K562 (cell line): ENCODE results near the gene LZTS3. TPM values are rescaled to one million over a fixed set of nuclear protein-coding genes. Genes with fewer than 3 reads are reported as not detected.

Experiments used
- ATAC-seq: fragments of 200-7000 bp; cut with Tn5 transposase; 3 replicates; pipeline ENCODE4 v1.9.1; 2020; ENCODE audit warnings: moderate library complexity
- BruUV-seq: library from RNA; stranded (reverse); fragments of 400-500 nt; replicated peaks from 2 replicates; lab custom pipeline; 2021; lab: Mats Ljungman, UMichigan
- CTCF ChIA-PET: fragments of 300-600 bp; formaldehyde crosslinking; extraction: SDS; loops from one replicate; lab custom pipeline; 2021; ENCODE audit warnings: low intra/inter-chr PET ratio; lab: Yijun Ruan, JAX
- POLR2A ChIA-PET: fragments of 300-600, 350-650 bp; sonication (Branson Sonifier 250); formaldehyde crosslinking; extraction: SDS; loops from one replicate; lab custom pipeline; 2021; ENCODE audit warnings: antibody characterized with exemption, inconsistent platforms; lab: Yijun Ruan, JAX
- DNase-seq, 4 experiments: peaks; one replicate each; pipeline versions ENCODE4 v3.0.0 to v3.0.0-alpha.2; 2011 to 2018; ENCODE audit warnings: low spot score in 3 of 4, mixed read lengths in 3 of 4; ENCODE audit errors: extremely low read depth in 1 of 4
- FAIRE-seq: peaks from 2 replicates; lab custom pipeline; 2011; peaks lifted over from hg19 to GRCh38; lab: Jason Lieb, UNC
- H2AFZ ChIP-seq: 2 replicates; pipeline ENCODE4 v1.6.0; 2011; ENCODE audit warnings: low read depth, low read length, control low read depth, inconsistent platforms
- H3K27ac ChIP-seq: fragments of 200-600 bp; 3 replicates; pipeline ENCODE4 v1.8.0; 2011; ENCODE audit warnings: low read depth, mild to moderate bottlenecking, control low read depth, inconsistent platforms, low read length, moderate library complexity, mixed read lengths; ENCODE audit errors: extremely low read depth
- H3K27me3 ChIP-seq, 2 experiments: fragments of 300-600 bp in 1 of 2; 2 replicates in 1 of 2; 3 replicates in 1 of 2; pipeline versions ENCODE4 v1.6.0 to v1.8.0; 2011; ENCODE audit warnings: inconsistent platforms in 2 of 2, low read length in 2 of 2, mild to moderate bottlenecking in 1 of 2, mixed read lengths in 1 of 2, moderate library complexity in 1 of 2; ENCODE audit not compliant: control insufficient read depth in 2 of 2, insufficient read depth in 2 of 2
- H3K36me3 ChIP-seq: fragments of 300-600 bp; 3 replicates; pipeline ENCODE4 v1.8.0; 2011; ENCODE audit warnings: mild to moderate bottlenecking, low read length, inconsistent platforms; ENCODE audit not compliant: control insufficient read depth, insufficient read depth
- H3K4me1 ChIP-seq, 2 experiments: fragments of 200-600 bp in 1 of 2; replicated peaks in 1 of 2; 2 replicates in 1 of 2; 3 replicates in 1 of 2; pipeline versions ENCODE4 v1.5.1 to v1.8.0; 2011; ENCODE audit warnings: inconsistent platforms in 2 of 2, low read length in 2 of 2, mild to moderate bottlenecking in 1 of 2, mixed read lengths in 1 of 2, moderate library complexity in 1 of 2; ENCODE audit not compliant: control insufficient read depth in 2 of 2, insufficient read depth in 2 of 2
- H3K4me2 ChIP-seq: 2 replicates; pipeline ENCODE4 v1.6.1; 2011; ENCODE audit warnings: low read length, control low read depth, inconsistent platforms, mixed read lengths; ENCODE audit not compliant: insufficient read depth
- H3K4me3 ChIP-seq: fragments of 200-600 bp; sonication (generic), shearing (Covaris generic); 2 replicates; pipeline ENCODE4 v1.5.1; 2016; ENCODE audit warnings: control low read depth, inconsistent platforms
- H3K79me2 ChIP-seq: fragments of 200-600 bp; 3 replicates; pipeline ENCODE4 v1.8.0; 2011; ENCODE audit warnings: low read length, inconsistent platforms; ENCODE audit not compliant: control insufficient read depth, insufficient read depth
- H3K9ac ChIP-seq, 2 experiments: 2 replicates each; pipeline versions ENCODE4 v1.6.0 to v1.6.1; 2011; ENCODE audit warnings: low read depth in 2 of 2, low read length in 2 of 2, control low read depth in 1 of 2, inconsistent platforms in 1 of 2, mild to moderate bottlenecking in 1 of 2, mixed read lengths in 1 of 2; ENCODE audit not compliant: insufficient read depth in 1 of 2
- H3K9me1 ChIP-seq: one replicate; pipeline ENCODE4 v1.6.0; 2011; ENCODE audit warnings: inconsistent platforms, mild to moderate bottlenecking, low read length, moderate library complexity; ENCODE audit not compliant: control insufficient read depth, insufficient read depth
- H3K9me3 ChIP-seq: replicated peaks from 2 replicates; pipeline ENCODE4 v1.5.1; 2011; ENCODE audit warnings: low read depth, low read length, inconsistent platforms; ENCODE audit not compliant: control insufficient read depth, insufficient read depth
- H4K20me1 ChIP-seq: replicated peaks from 2 replicates; pipeline ENCODE4 v1.6.1; 2011; ENCODE audit warnings: low read length, inconsistent platforms, mixed read lengths; ENCODE audit not compliant: control insufficient read depth, insufficient read depth
- CHD4 ChIP-seq: fragments of 200-600 bp; sonication (generic); IDR thresholded peaks from 3 replicates; pipeline ENCODE4 v1.6.1; 2012; ENCODE audit warnings: low read depth, mild to moderate bottlenecking, mixed read lengths, low read length, inconsistent platforms; ENCODE audit not compliant: insufficient read depth, insufficient replicate concordance, poor library complexity, severe bottlenecking
- CSDE1 ChIP-seq, 2 experiments: fragments of 450-650 bp; IDR thresholded peaks; 2 replicates each; pipeline ENCODE4 v1.6.1; 2016; ENCODE audit warnings: mild to moderate bottlenecking in 1 of 2
- KLF1 ChIP-seq: fragments of 450-650 bp; IDR thresholded peaks from 2 replicates; pipeline ENCODE4 v1.6.1; 2016; ENCODE audit warnings: missing genetic modification characterization, missing compliant biosample characterization
- PTTG1 ChIP-seq: fragments of 450-650 bp; IDR thresholded peaks from 2 replicates; pipeline ENCODE4 v1.6.1; 2016; ENCODE audit warnings: low read depth, mild to moderate bottlenecking, missing genetic modification characterization, missing compliant biosample characterization
- TBL1XR1 ChIP-seq, 2 experiments: IDR thresholded peaks; 2 replicates each; pipeline ENCODE4 v1.6.1; 2012; ENCODE audit warnings: improper control_type of control experiment in 2 of 2, low read length in 2 of 2, mild to moderate bottlenecking in 1 of 2
- TGIF2 ChIP-seq: sonication (generic); formaldehyde crosslinking; IDR thresholded peaks from 2 replicates; pipeline ENCODE4 v1.8.1; 2022; ENCODE audit warnings: mild to moderate bottlenecking, missing genetic modification reagents, moderate library complexity
- ZNF12 ChIP-seq: sonication (generic); formaldehyde crosslinking; IDR thresholded peaks from 2 replicates; pipeline ENCODE4 v1.4.0; 2020; ENCODE audit warnings: mild to moderate bottlenecking, missing genetic modification reagents
- ZNF140 ChIP-seq: fragments of 250-450 bp; sonication (Bioruptor Pico); IDR thresholded peaks from 2 replicates; pipeline ENCODE4 v1.8.0; 2021; ENCODE audit warnings: moderate library complexity, mild to moderate bottlenecking, inconsistent platforms
- ZNF384 ChIP-seq: IDR thresholded peaks from 2 replicates; pipeline ENCODE4 v1.6.1; 2012; ENCODE audit warnings: low read depth, low read length, improper control_type of control experiment
- in situ Hi-C: fragments of 300-500 bp; cut with MboI; formaldehyde crosslinking; loops from 4 replicates; pipeline ENCODE4 v1.15.0; 2018; ENCODE audit warnings: inconsistent platforms, mixed read lengths
- intact Hi-C: fragments of 100-400 bp; cut with micrococcal nuclease; formaldehyde crosslinking; loops from 2 replicates; pipeline ENCODE4 v1.14.2; 2022
- polyA plus RNA-seq, 8 experiments: library from polyadenylated mRNA; depleted of rRNA in 4 of 8; stranded (reverse) in 5 of 8; unstranded in 3 of 8; fragments of >200 nt; fragmentation: Nextera tagmentation in 2 of 8; fragmentation: Illumina TruSeq in 1 of 8; extraction: Ambion mirVana in 2 of 8; extraction: Trizol in 1 of 8; gene quantifications; 2 replicates each; pipeline versions ENCODE4 v1.2.1 to v1.2.3, GENCODE V29; 2011 to 2014; ENCODE audit warnings: inconsistent platforms in 1 of 8, missing spikeins in 1 of 8
- total RNA-seq, 7 experiments: library from RNA; depleted of rRNA in 6 of 7; stranded (reverse); fragments of >200 nt in 6 of 7; fragmentation: Illumina TruSeq in 2 of 7; extraction: Trizol in 2 of 7; gene quantifications; 2 replicates each; pipeline versions ENCODE4 v1.2.1 to v1.2.3, GENCODE V29; 2011 to 2021; ENCODE audit warnings: low replicate concordance in 1 of 7
- TF ChIP-seq, protein P1 (sequence below): fragments of 250-450 bp; sonication (Bioruptor Pico); IDR thresholded peaks from 2 replicates; pipeline ENCODE4 v1.5.0; 2021; ENCODE audit warnings: mild to moderate bottlenecking, borderline replicate concordance

The LZTS3 gene
- total and polyA plus RNA-seq, 9 of the 15 experiments (the other 6 are each of a cell fraction or from before 2014, with no cell fraction given) = 0.07 to 2.9 (median 2.0) TPM

DNA sequence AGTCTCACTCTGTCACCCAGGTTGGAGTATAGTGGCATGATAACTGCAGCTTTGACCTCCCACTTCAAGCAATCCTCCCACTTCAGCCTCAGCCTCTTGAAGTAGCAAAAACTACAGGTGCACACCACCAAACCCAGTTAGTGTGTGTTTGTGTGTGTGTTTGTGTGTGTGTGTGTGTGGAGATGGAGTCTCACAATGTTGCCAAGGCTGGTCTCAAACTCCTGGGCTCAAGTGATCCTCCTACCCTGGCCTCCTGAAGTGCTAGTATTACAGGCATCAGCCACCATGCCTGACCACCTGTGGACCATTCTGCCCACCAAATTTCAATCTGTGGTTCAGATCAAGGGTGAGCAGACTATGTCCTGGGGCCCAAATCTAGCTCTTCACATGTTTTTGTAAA lies 22.4 kb downstream of the LZTS3 start:
- ChIA-PET CTCF (no interaction called here), POLR2A (interaction anchor here (6.6 kb wide), 1 partner anchor 8 kb away, joined by 42 read pairs; the partner anchor contains the start of genes FASTKD5 and UBOX5)
- no peak for ATAC-seq
- no peak for FAIRE-seq
- no peak overlapping the region for H3K27ac ChIP-seq
- H2AFZ ChIP-seq = no peak overlapping the region
- H3K4me3 ChIP-seq = no peak overlapping the region
- H3K4me1 ChIP-seq = no peaks in the 10 kb centered on the region; a peak in 1 of 5 replicates
- H3K36me3 ChIP-seq = peaks cover 74% of the 10 kb centered on the region
- in situ Hi-C loops = no loop called here
- no peaks in the 10 kb centered on the region for H3K9me1 ChIP-seq
- TF ChIP-seq CSDE1 (IDR thresholded peaks at IDR 0.05) = no peak
- TF ChIP-seq ZNF140 (CRISPR knock-in tag) = no peak
- no peak for TF ChIP-seq ZNF384
- no peak for TF ChIP-seq ZNF12 (CRISPR knock-in tag)
- no peak for TF ChIP-seq PTTG1 (tag)
- no peak for TF ChIP-seq KLF1 (tag)
- TF ChIP-seq, protein P1, sequence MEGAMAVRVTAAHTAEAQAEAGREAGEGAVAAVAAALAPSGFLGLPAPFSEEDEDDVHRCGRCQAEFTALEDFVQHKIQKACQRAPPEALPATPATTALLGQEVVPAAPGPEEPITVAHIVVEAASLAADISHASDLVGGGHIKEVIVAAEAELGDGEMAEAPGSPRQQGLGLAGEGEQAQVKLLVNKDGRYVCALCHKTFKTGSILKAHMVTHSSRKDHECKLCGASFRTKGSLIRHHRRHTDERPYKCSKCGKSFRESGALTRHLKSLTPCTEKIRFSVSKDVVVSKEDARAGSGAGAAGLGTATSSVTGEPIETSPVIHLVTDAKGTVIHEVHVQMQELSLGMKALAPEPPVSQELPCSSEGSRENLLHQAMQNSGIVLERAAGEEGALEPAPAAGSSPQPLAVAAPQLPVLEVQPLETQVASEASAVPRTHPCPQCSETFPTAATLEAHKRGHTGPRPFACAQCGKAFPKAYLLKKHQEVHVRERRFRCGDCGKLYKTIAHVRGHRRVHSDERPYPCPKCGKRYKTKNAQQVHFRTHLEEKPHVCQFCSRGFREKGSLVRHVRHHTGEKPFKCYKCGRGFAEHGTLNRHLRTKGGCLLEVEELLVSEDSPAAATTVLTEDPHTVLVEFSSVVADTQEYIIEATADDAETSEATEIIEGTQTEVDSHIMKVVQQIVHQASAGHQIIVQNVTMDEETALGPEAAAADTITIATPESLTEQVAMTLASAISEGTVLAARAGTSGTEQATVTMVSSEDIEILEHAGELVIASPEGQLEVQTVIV (CRISPR knock-in tag) = no peak
- no peak for TF ChIP-seq CHD4
- no peak for TF ChIP-seq TBL1XR1 (IDR thresholded peaks at IDR 0.05; ENCODE audit: low read length in 2 of 2)
- TF ChIP-seq TGIF2 (CRISPR knock-in tag) = no peak
- H3K79me2 ChIP-seq = peaks cover 87% of the 10 kb centered on the region
- DNase-seq = no peak
- H3K27me3 ChIP-seq = no peaks in the 10 kb centered on the region
- no peaks in the 10 kb centered on the region for H3K9me3 ChIP-seq
- peaks cover 20% of the 10 kb centered on the region; the same call in 1 of the 2 replicates for H4K20me1 ChIP-seq
- BruUV-seq = no TSS peak
- intact Hi-C loops = no loop called here
- H3K9ac ChIP-seq = no peak overlapping the region
- no peak overlapping the region for H3K4me2 ChIP-seq
